GM12878 (cell line): ENCODE measurements around the gene MIEN1. TPM values are rescaled to one million over a fixed set of nuclear protein-coding genes. Genes with fewer than 3 reads are reported as not detected.

Experiments used
- ATAC-seq: fragments of 200-7000 bp; cut with Tn5 transposase; 3 replicates; pipeline ENCODE4 v1.9.1; 2020; ENCODE audit warnings: mild to moderate bottlenecking, moderate library complexity
- BruUV-seq: library from RNA; stranded (reverse); fragments of 400-500 nt; replicated peaks from 2 replicates; lab custom pipeline; 2021; lab: Mats Ljungman, UMichigan
- CTCF ChIA-PET: fragments of 300-600 bp; sonication (Branson Sonifier 250); formaldehyde crosslinking; extraction: SDS; loops from one replicate; lab custom pipeline; 2021; ENCODE audit warnings: inconsistent platforms; lab: Yijun Ruan, JAX
- POLR2A ChIA-PET: fragments of 350-600 bp; formaldehyde crosslinking; extraction: SDS; loops from one replicate; lab custom pipeline; 2021; ENCODE audit warnings: inconsistent platforms; lab: Charles Lee
- RAD21 ChIA-PET: fragments of 300-600 bp; sonication (Branson Sonifier 250); formaldehyde crosslinking; loops from one replicate; lab custom pipeline; 2023; ENCODE audit warnings: antibody characterized with exemption; ENCODE audit not compliant: unreplicated experiment; lab: Charles Lee
- SMC1A ChIA-PET: fragments of 300-600 bp; sonication (Branson Sonifier 250); formaldehyde crosslinking; loops from one replicate; lab custom pipeline; 2023; ENCODE audit not compliant: unreplicated experiment, uncharacterized antibody; lab: Charles Lee
- DNase-seq: peaks from one replicate; pipeline ENCODE4 v3.0.0-alpha.2; 2011; ENCODE audit warnings: low read depth, low spot score
- FAIRE-seq: peaks from 3 replicates; lab custom pipeline; 2011; peaks lifted over from hg19 to GRCh38; lab: Jason Lieb, UNC
- H2AFZ ChIP-seq: 2 replicates; pipeline ENCODE4 v1.6.0; 2011; ENCODE audit warnings: low read depth, low read length, control low read depth; ENCODE audit not compliant: control insufficient read depth
- H3K27ac ChIP-seq: 2 replicates; pipeline ENCODE4 v1.5.1; 2011; ENCODE audit warnings: control low read depth; ENCODE audit not compliant: control insufficient read depth, insufficient read depth
- H3K27me3 ChIP-seq, 2 experiments: replicated peaks in 1 of 2; 2 replicates each; pipeline versions ENCODE4 v1.6.0 to v1.6.1; 2011; ENCODE audit warnings: low read length in 1 of 2; ENCODE audit not compliant: control insufficient read depth in 2 of 2, insufficient read depth in 2 of 2
- H3K36me3 ChIP-seq, 2 experiments: 2 replicates each; pipeline ENCODE4 v1.5.1; 2011; ENCODE audit warnings: low read length in 1 of 2; ENCODE audit not compliant: control insufficient read depth in 2 of 2, insufficient read depth in 2 of 2
- H3K4me1 ChIP-seq: 2 replicates; pipeline ENCODE4 v1.6.1; 2011; ENCODE audit warnings: mild to moderate bottlenecking, low read length, moderate library complexity, mixed read lengths; ENCODE audit not compliant: control insufficient read depth, insufficient read depth
- H3K4me2 ChIP-seq: 2 replicates; pipeline ENCODE4 v1.6.0; 2011; ENCODE audit warnings: control low read depth; ENCODE audit not compliant: control insufficient read depth, insufficient read depth
- H3K4me3 ChIP-seq: fragments of 200-600 bp; sonication (generic); 2 replicates; pipeline ENCODE4 v1.5.1; 2016
- H3K79me2 ChIP-seq: 2 replicates; pipeline ENCODE4 v1.6.0; 2011; ENCODE audit warnings: low read length; ENCODE audit not compliant: control insufficient read depth, insufficient read depth
- H3K9ac ChIP-seq: 2 replicates; pipeline ENCODE4 v1.8.0; 2011; ENCODE audit warnings: low read length, control low read depth, mixed read lengths; ENCODE audit not compliant: control insufficient read depth, insufficient read depth
- H3K9me3 ChIP-seq: replicated peaks from 3 replicates; pipeline ENCODE4 v1.5.1; 2011; ENCODE audit warnings: mild to moderate bottlenecking, low read length; ENCODE audit not compliant: control insufficient read depth, insufficient read depth
- H4K20me1 ChIP-seq: 2 replicates; pipeline ENCODE4 v1.6.0; 2011; ENCODE audit not compliant: control insufficient read depth, insufficient read depth
- FOXK2 ChIP-seq: fragments of 450-650 bp; IDR thresholded peaks from 2 replicates; pipeline ENCODE4 v1.6.1; 2017; ENCODE audit warnings: mild to moderate bottlenecking, moderate library complexity
- LARP7 ChIP-seq: fragments of 450-650 bp; IDR thresholded peaks from 2 replicates; pipeline ENCODE4 v1.6.1; 2017; ENCODE audit warnings: mild to moderate bottlenecking
- NR2F1 ChIP-seq: fragments of 450-650 bp; conservative IDR thresholded peaks from 2 replicates; pipeline ENCODE4 v1.6.1; 2017; ENCODE audit warnings: mild to moderate bottlenecking
- NRF1 ChIP-seq: conservative IDR thresholded peaks from 2 replicates; pipeline ENCODE4 v1.6.1; 2011; ENCODE audit warnings: mild to moderate bottlenecking, low read depth, low read length, improper control_type of control experiment
- POLR2A ChIP-seq: IDR thresholded peaks from 2 replicates; pipeline ENCODE4 v1.6.1; 2011; ENCODE audit warnings: low read depth, mild to moderate bottlenecking, low read length
- WGBS: methylation state at CpG from one replicate; pipeline ENCODE4 v1.1.6; 2016; ENCODE audit warnings: low lambda C conversion rate; ENCODE audit not compliant: insufficient replicate concordance, insufficient coverage; ENCODE audit errors: missing lambda C conversion rate; 5-methylcytosine and 5-hydroxymethylcytosine counted together
- in situ Hi-C: fragments of 300-500 bp; cut with MboI; formaldehyde crosslinking; loops from 9 replicates; pipeline ENCODE4 v1.14.3; 2018; ENCODE audit warnings: mixed read lengths
- intact Hi-C: fragments of 100-400 bp; cut with micrococcal nuclease; formaldehyde crosslinking; loops from one replicate; pipeline ENCODE4 v1.14.2; 2022; ENCODE audit not compliant: unreplicated experiment
- polyA plus RNA-seq, 11 experiments: library from polyadenylated mRNA; depleted of rRNA in 4 of 11; unstranded in 6 of 11; stranded (reverse) in 5 of 11; fragments of >200 nt; fragmentation: Nextera tagmentation in 4 of 11; fragmentation: Illumina TruSeq in 1 of 11; extraction: Ambion mirVana in 4 of 11; extraction: Trizol in 1 of 11; gene quantifications; 1 replicate in 1 of 11; 2 replicates in 10 of 11; pipeline versions ENCODE4 v1.2.1 to v1.2.3, GENCODE V29; 2011 to 2016; ENCODE audit warnings: inconsistent platforms in 2 of 11, missing spikeins in 2 of 11, low read depth in 1 of 11
- total RNA-seq, 4 experiments: library from RNA; depleted of rRNA in 3 of 4; stranded (reverse); fragments of >200 nt in 3 of 4; fragmentation: Illumina TruSeq in 1 of 4; extraction: Trizol in 1 of 4; gene quantifications; 2 replicates each; pipeline versions ENCODE4 v1.2.1 to v1.2.3, GENCODE V29; 2013 to 2021
- TF ChIP-seq, protein P1 (sequence below): fragments of 450-650 bp; IDR thresholded peaks from 2 replicates; pipeline ENCODE4 v1.6.1; 2017; ENCODE audit warnings: mild to moderate bottlenecking, moderate library complexity
- TF ChIP-seq, protein P2 (sequence below): fragments of 450-650 bp; IDR thresholded peaks from 2 replicates; pipeline ENCODE4 v1.6.1; 2017; ENCODE audit warnings: low read depth, mild to moderate bottlenecking, moderate library complexity
- TF ChIP-seq, protein P3 (sequence below): fragments of 450-650 bp; IDR thresholded peaks from 2 replicates; pipeline ENCODE4 v1.6.1; 2017; ENCODE audit warnings: mild to moderate bottlenecking, low read depth, inconsistent platforms; ENCODE audit not compliant: poor library complexity, severe bottlenecking
- TF ChIP-seq, protein P4 (sequence below): fragments of 450-650 bp; IDR thresholded peaks from 2 replicates; pipeline ENCODE4 v1.6.1; 2016; ENCODE audit warnings: mild to moderate bottlenecking
- TF ChIP-seq, protein P5 (sequence below): fragments of 450-650 bp; conservative IDR thresholded peaks from 2 replicates; pipeline ENCODE4 v1.6.1; 2017; ENCODE audit warnings: mild to moderate bottlenecking, moderate library complexity

MIEN1 gene
- total and polyA plus RNA-seq, 10 of the 15 experiments (the other 5 are each of a cell fraction or from before 2014, with no cell fraction given), result 24.9 to 89.1 (median 47.7) TPM

DNA sequence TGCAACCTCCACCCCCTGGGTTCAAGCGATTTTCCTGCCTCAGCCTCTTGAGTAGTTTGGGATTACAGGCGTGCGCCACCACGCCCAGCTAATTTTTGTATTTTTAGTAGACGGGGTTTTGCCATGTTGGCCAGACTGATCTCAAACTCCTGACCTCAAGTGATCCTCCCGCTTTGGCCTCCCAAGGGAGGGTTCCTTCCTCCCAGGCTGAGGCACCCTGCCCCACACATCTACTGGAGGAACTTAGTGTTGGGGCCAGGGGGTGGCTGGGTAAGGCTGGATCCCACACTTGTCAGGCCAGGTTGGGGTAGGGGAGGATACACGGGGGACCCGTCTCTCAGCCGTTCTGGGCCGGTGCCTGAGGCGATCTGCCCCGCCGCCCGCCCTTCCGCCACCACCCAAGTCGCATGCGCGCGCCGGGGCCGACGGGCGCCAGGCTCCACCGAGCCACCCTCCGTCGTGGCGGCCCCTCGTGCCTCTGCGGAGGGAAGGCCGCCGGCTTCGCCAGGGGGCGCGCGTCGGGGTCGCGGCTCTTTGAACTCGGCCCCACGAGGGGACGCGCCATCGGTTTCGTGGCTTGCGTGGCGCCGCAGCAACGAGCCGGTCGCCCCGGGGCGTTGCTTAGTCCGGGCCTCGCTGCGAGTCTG, 23.3 kb upstream of the MIEN1 start:
- 1% methylated on average over 55 of the region's 55 CpGs for WGBS
- H3K4me2 ChIP-seq, result peak overlapping the region; percentile 86
- no peaks in the 10 kb centered on the region for H4K20me1 ChIP-seq
- ChIA-PET RAD21 (interaction anchor here (0.7 to 3.7 kb wide), 8 partner anchors 19 to 601 kb away, joined by 3 to 57 read pairs (median 8); partner anchors contain the start of gene MIEN1), CTCF (interaction anchor here (0.6 to 5.0 kb wide), 20 partner anchors 9 to 547 kb away, joined by 3 to 39 read pairs (median 4); partner anchors contain the start of genes MIEN1 and PGAP3), POLR2A (interaction anchor here (0.6 kb wide), 1 partner anchor 220 kb away, joined by 11 read pairs; no protein-coding TSS in a partner anchor), SMC1A (interaction anchor here (1.0 to 1.9 kb wide), 8 partner anchors 22 to 132 kb away, joined by 3 to 9 read pairs (median 5); partner anchors contain the start of gene MIEN1)
- peak; percentile 49 for ATAC-seq
- peak overlapping the region; percentile 64 for H3K4me3 ChIP-seq
- peak overlapping the region; percentile 93 for H2AFZ ChIP-seq
- no TSS peak for BruUV-seq
- H3K27me3 ChIP-seq, result no peaks in the 10 kb centered on the region
- peak overlapping the region; percentile 96 for H3K27ac ChIP-seq
- H3K79me2 ChIP-seq, result peaks cover 21% of the 10 kb centered on the region
- H3K9me3 ChIP-seq, result no peaks in the 10 kb centered on the region
- peaks cover 46% of the 10 kb centered on the region for H3K4me1 ChIP-seq
- DNase-seq, result no peak
- in situ Hi-C loops (loop anchor here (5.0 kb wide), 1 partner anchor 131 kb away; no protein-coding TSS in a partner anchor), intact Hi-C loops (loop anchor here (1.0 to 5.0 kb wide), 3 partner anchors 23 to 131 kb away; partner anchors contain the start of genes MIEN1 and STARD3)
- H3K9ac ChIP-seq, result peak overlapping the region; percentile 89
- H3K36me3 ChIP-seq, result no peaks in the 10 kb centered on the region
- no peak for FAIRE-seq
- TF ChIP-seq LARP7, result peak; percentile 100; the same call in 1 of the 2 replicates
- TF ChIP-seq NRF1, result peak; percentile 37; the same call in 1 of the 2 replicates
- TF ChIP-seq POLR2A, result peak; percentile 58; the same call in 1 of the 2 replicates
- no peak for TF ChIP-seq FOXK2
- TF ChIP-seq, protein P1, sequence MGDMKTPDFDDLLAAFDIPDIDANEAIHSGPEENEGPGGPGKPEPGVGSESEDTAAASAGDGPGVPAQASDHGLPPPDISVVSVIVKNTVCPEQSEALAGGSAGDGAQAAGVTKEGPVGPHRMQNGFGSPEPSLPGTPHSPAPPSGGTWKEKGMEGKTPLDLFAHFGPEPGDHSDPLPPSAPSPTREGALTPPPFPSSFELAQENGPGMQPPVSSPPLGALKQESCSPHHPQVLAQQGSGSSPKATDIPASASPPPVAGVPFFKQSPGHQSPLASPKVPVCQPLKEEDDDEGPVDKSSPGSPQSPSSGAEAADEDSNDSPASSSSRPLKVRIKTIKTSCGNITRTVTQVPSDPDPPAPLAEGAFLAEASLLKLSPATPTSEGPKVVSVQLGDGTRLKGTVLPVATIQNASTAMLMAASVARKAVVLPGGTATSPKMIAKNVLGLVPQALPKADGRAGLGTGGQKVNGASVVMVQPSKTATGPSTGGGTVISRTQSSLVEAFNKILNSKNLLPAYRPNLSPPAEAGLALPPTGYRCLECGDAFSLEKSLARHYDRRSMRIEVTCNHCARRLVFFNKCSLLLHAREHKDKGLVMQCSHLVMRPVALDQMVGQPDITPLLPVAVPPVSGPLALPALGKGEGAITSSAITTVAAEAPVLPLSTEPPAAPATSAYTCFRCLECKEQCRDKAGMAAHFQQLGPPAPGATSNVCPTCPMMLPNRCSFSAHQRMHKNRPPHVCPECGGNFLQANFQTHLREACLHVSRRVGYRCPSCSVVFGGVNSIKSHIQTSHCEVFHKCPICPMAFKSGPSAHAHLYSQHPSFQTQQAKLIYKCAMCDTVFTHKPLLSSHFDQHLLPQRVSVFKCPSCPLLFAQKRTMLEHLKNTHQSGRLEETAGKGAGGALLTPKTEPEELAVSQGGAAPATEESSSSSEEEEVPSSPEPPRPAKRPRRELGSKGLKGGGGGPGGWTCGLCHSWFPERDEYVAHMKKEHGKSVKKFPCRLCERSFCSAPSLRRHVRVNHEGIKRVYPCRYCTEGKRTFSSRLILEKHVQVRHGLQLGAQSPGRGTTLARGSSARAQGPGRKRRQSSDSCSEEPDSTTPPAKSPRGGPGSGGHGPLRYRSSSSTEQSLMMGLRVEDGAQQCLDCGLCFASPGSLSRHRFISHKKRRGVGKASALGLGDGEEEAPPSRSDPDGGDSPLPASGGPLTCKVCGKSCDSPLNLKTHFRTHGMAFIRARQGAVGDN, result peak; percentile 96
- TF ChIP-seq, protein P2, sequence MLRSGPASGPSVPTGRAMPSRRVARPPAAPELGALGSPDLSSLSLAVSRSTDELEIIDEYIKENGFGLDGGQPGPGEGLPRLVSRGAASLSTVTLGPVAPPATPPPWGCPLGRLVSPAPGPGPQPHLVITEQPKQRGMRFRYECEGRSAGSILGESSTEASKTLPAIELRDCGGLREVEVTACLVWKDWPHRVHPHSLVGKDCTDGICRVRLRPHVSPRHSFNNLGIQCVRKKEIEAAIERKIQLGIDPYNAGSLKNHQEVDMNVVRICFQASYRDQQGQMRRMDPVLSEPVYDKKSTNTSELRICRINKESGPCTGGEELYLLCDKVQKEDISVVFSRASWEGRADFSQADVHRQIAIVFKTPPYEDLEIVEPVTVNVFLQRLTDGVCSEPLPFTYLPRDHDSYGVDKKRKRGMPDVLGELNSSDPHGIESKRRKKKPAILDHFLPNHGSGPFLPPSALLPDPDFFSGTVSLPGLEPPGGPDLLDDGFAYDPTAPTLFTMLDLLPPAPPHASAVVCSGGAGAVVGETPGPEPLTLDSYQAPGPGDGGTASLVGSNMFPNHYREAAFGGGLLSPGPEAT, result peak; percentile 47
- peak; percentile 65 for TF ChIP-seq NR2F1
- TF ChIP-seq, protein P3, sequence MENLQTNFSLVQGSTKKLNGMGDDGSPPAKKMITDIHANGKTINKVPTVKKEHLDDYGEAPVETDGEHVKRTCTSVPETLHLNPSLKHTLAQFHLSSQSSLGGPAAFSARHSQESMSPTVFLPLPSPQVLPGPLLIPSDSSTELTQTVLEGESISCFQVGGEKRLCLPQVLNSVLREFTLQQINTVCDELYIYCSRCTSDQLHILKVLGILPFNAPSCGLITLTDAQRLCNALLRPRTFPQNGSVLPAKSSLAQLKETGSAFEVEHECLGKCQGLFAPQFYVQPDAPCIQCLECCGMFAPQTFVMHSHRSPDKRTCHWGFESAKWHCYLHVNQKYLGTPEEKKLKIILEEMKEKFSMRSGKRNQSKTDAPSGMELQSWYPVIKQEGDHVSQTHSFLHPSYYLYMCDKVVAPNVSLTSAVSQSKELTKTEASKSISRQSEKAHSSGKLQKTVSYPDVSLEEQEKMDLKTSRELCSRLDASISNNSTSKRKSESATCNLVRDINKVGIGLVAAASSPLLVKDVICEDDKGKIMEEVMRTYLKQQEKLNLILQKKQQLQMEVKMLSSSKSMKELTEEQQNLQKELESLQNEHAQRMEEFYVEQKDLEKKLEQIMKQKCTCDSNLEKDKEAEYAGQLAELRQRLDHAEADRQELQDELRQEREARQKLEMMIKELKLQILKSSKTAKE, result no peak
- TF ChIP-seq, protein P4, sequence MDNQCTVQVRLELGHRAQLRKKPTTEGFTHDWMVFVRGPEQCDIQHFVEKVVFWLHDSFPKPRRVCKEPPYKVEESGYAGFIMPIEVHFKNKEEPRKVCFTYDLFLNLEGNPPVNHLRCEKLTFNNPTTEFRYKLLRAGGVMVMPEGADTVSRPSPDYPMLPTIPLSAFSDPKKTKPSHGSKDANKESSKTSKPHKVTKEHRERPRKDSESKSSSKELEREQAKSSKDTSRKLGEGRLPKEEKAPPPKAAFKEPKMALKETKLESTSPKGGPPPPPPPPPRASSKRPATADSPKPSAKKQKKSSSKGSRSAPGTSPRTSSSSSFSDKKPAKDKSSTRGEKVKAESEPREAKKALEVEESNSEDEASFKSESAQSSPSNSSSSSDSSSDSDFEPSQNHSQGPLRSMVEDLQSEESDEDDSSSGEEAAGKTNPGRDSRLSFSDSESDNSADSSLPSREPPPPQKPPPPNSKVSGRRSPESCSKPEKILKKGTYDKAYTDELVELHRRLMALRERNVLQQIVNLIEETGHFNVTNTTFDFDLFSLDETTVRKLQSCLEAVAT, result 0 out of 2 replicates have a peak, but pooled peaks have one; percentile 36
- TF ChIP-seq, protein P5, sequence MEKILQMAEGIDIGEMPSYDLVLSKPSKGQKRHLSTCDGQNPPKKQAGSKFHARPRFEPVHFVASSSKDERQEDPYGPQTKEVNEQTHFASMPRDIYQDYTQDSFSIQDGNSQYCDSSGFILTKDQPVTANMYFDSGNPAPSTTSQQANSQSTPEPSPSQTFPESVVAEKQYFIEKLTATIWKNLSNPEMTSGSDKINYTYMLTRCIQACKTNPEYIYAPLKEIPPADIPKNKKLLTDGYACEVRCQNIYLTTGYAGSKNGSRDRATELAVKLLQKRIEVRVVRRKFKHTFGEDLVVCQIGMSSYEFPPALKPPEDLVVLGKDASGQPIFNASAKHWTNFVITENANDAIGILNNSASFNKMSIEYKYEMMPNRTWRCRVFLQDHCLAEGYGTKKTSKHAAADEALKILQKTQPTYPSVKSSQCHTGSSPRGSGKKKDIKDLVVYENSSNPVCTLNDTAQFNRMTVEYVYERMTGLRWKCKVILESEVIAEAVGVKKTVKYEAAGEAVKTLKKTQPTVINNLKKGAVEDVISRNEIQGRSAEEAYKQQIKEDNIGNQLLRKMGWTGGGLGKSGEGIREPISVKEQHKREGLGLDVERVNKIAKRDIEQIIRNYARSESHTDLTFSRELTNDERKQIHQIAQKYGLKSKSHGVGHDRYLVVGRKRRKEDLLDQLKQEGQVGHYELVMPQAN, result 0 out of 2 replicates have a peak, but pooled peaks have one; percentile 53
